ENCODE measurements around the gene MYO5C. TPM values are rescaled to one million over a fixed set of nuclear protein-coding genes. Genes with fewer than 3 reads are reported as not detected.

Gene MYO5C
- total and polyA plus RNA-seq, 12 donors: 0.81 to 10.7 (median 2.5) TPM

DNA sequence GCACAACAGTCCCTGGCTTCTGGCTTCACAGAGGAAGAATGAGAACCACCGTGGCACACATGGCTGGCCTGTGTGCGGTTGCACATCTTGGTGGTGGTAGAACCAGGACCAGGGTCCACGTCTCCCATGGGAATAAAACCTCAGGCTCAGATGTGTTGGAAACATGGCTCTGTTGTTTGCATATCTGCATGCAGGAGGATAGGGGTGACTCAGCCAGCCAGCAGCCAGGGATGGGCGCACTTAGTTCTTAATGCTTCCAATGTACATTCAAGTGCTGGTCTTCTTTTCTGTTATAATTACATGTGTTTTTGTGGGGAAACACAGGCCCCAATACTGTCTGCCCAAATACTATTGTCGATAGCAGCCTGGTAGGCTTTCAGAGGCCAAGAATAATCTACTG is 147.2 kb downstream of the MYO5C start:
- H3K4me3 ChIP-seq: no peak overlapping the region
- 92 to 98% (median 95%) methylated on average over 5 of the region's 5 CpGs for WGBS, 4 donors
- H3K27ac ChIP-seq: no peak overlapping the region
- H3K9me3 ChIP-seq (replicated peaks in 1 of 3): no peaks in the 10 kb centered on the region
- no peaks in the 10 kb centered on the region for H3K36me3 ChIP-seq (replicated peaks in 1 of 2)
- DNase-seq: peak in 1 of 7 donors; percentile 37
- no peaks in the 10 kb centered on the region for H3K27me3 ChIP-seq
- no peaks in the 10 kb centered on the region for H3K4me1 ChIP-seq (replicated peaks in 1 of 2)
- intact Hi-C loops (cut with DNase I): no loop called here
- TF ChIP-seq CTCF (IDR thresholded peaks at IDR 0.05) (no peak), POLR2A (IDR thresholded peaks at IDR 0.05) (no peak)

DNA sequence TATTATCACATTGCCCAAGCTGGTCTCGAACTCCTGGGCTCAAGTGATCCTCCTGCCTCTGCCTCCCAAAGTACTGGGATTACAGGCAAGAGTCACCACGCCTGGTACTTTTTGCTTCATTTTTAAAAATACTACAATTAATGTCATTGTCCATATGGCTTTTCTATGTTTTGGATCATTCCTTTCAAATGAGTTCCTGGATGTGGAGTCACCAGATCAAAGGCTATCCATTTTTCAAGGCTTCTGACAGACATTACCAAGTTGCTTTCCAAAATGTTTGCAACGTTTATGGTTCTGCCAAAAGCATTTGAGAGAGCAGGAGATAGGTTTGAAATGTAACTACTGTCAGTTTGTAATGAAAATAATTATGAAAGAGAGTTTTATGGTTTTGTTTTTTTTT is 148.8 kb downstream of the MYO5C start:
- H3K36me3 ChIP-seq (replicated peaks in 1 of 2): no peaks in the 10 kb centered on the region
- H3K27me3 ChIP-seq: no peaks in the 10 kb centered on the region
- H3K27ac ChIP-seq: no peak overlapping the region
- H3K9me3 ChIP-seq (replicated peaks in 1 of 3): no peaks in the 10 kb centered on the region
- H3K4me1 ChIP-seq (replicated peaks in 1 of 2): no peaks in the 10 kb centered on the region
- no peak overlapping the region for H3K4me3 ChIP-seq
- no peak for DNase-seq
- TF ChIP-seq POLR2A (IDR thresholded peaks at IDR 0.05): no peak
- no peak for TF ChIP-seq CTCF (IDR thresholded peaks at IDR 0.05)
- 67 to 73% (median 70%) methylated on average over 3 of the region's 3 CpGs for WGBS, 4 donors
- intact Hi-C loops (cut with DNase I): no loop called here

GRCh38 chr15:52146261-52146660 is 149.3 kb downstream of the MYO5C start:
- intact Hi-C loops (cut with DNase I): no loop called here
- H3K36me3 ChIP-seq (replicated peaks in 1 of 2): no peaks in the 10 kb centered on the region
- no peak overlapping the region for H3K4me3 ChIP-seq
- no peaks in the 10 kb centered on the region for H3K27me3 ChIP-seq
- H3K9me3 ChIP-seq (replicated peaks in 1 of 3): no peaks in the 10 kb centered on the region
- DNase-seq: no peak
- 94 to 98% (median 97%) methylated on average over 2 of the region's 2 CpGs for WGBS, 4 donors
- no peak overlapping the region for H3K27ac ChIP-seq
- TF ChIP-seq POLR2A (IDR thresholded peaks at IDR 0.05) (no peak), CTCF (IDR thresholded peaks at IDR 0.05) (no peak)
- no peaks in the 10 kb centered on the region for H3K4me1 ChIP-seq (replicated peaks in 1 of 2)

- TF ChIP-seq POLR2A (IDR thresholded peaks at IDR 0.05) (no peak), CTCF (IDR thresholded peaks at IDR 0.05) (no peak)
- H3K27me3 ChIP-seq: no peaks in the 10 kb centered on the region
- no peaks in the 10 kb centered on the region for H3K36me3 ChIP-seq (replicated peaks in 1 of 2)
- no peaks in the 10 kb centered on the region for H3K4me1 ChIP-seq (replicated peaks in 1 of 2)
- H3K4me3 ChIP-seq: no peak overlapping the region
- no peaks in the 10 kb centered on the region for H3K9me3 ChIP-seq (replicated peaks in 1 of 3)
- H3K27ac ChIP-seq: peak overlapping the region in 1 of 5 donors; percentile 58
- intact Hi-C loops (cut with DNase I): no loop called here
- 81 to 97% (median 93%) methylated on average over 7 of the region's 7 CpGs for WGBS, 4 donors
- no peak for DNase-seq
Observed at GRCh38 chr15:52144656-52145178, 150.9 kb downstream of the MYO5C start.

Measured in adrenal gland (tissue), 12 donors.